Trophoblast cell (in vitro differentiated cells and primary cell): ENCODE results near the gene VANGL1.
"Not testable (repeated sequence)": the region's sequence is repeated elsewhere in the genome, so short reads cannot be mapped to it uniquely, and the experiment has no call there.

Source experiments
- DNase-seq, 2 donors: peaks; one replicate each; pipeline ENCODE4 v3.0.0-alpha.2; 2016
- H2AFZ ChIP-seq: 2 replicates; pipeline ENCODE4 v1.6.1; 2013; ENCODE audit warnings: low read length, moderate library complexity, mild to moderate bottlenecking; ENCODE audit not compliant: insufficient read depth, poor library complexity
- H2AK5ac ChIP-seq: 2 replicates; pipeline ENCODE4 v1.6.1; 2013; ENCODE audit warnings: mild to moderate bottlenecking, low read length
- H2BK120ac ChIP-seq: 2 replicates; pipeline ENCODE4 v1.6.1; 2013; ENCODE audit warnings: low read length, mild to moderate bottlenecking, moderate library complexity; ENCODE audit not compliant: insufficient read depth, poor library complexity
- H2BK12ac ChIP-seq: 2 replicates; pipeline ENCODE4 v1.6.1; 2013; ENCODE audit warnings: mild to moderate bottlenecking, low read length, moderate library complexity
- H2BK5ac ChIP-seq: 2 replicates; pipeline ENCODE4 v1.6.1; 2013; ENCODE audit warnings: low read length, low read depth, moderate library complexity, mild to moderate bottlenecking; ENCODE audit not compliant: poor library complexity
- H3K14ac ChIP-seq: 2 replicates; pipeline ENCODE4 v1.6.1; 2013; ENCODE audit warnings: mild to moderate bottlenecking, low read length
- H3K18ac ChIP-seq: 2 replicates; pipeline ENCODE4 v1.6.1; 2013; ENCODE audit warnings: mild to moderate bottlenecking, low read length
- H3K23ac ChIP-seq: 2 replicates; pipeline ENCODE4 v1.6.1; 2013; ENCODE audit warnings: low read length
- H3K27ac ChIP-seq: 2 replicates; pipeline ENCODE4 v1.5.1; 2013; ENCODE audit warnings: low read depth, mild to moderate bottlenecking, inconsistent platforms, low read length, moderate library complexity
- H3K27me3 ChIP-seq: 2 replicates; pipeline ENCODE4 v1.6.1; 2013; ENCODE audit warnings: inconsistent platforms, mild to moderate bottlenecking, low read length, moderate library complexity; ENCODE audit not compliant: insufficient read depth
- H3K36me3 ChIP-seq, 2 experiments: 1 replicate in 1 of 2; 2 replicates in 1 of 2; pipeline ENCODE4 v1.6.1; 2013; ENCODE audit warnings: low read length in 2 of 2, mild to moderate bottlenecking in 2 of 2, moderate library complexity in 1 of 2; ENCODE audit not compliant: insufficient read depth in 2 of 2, control insufficient read depth in 1 of 2
- H3K4ac ChIP-seq: 2 replicates; pipeline ENCODE4 v1.6.1; 2013; ENCODE audit warnings: low read depth, mild to moderate bottlenecking, low read length, moderate library complexity
- H3K4me1 ChIP-seq, 2 experiments: 1 replicate in 1 of 2; 2 replicates in 1 of 2; pipeline ENCODE4 v1.6.1; 2013; ENCODE audit warnings: low read length in 2 of 2, mild to moderate bottlenecking in 2 of 2, moderate library complexity in 1 of 2; ENCODE audit not compliant: insufficient read depth in 2 of 2, control insufficient read depth in 1 of 2
- H3K4me2 ChIP-seq: 2 replicates; pipeline ENCODE4 v1.6.1; 2013; ENCODE audit warnings: inconsistent platforms, mild to moderate bottlenecking, low read length, moderate library complexity
- H3K4me3 ChIP-seq: 2 replicates; pipeline ENCODE4 v1.5.1; 2013; ENCODE audit warnings: mild to moderate bottlenecking, low read depth, low read length, inconsistent platforms
- H3K79me1 ChIP-seq: one replicate; pipeline ENCODE4 v1.6.1; 2013; ENCODE audit warnings: low read length
- H3K79me2 ChIP-seq: 2 replicates; pipeline ENCODE4 v1.6.1; 2013; ENCODE audit warnings: low read length, mild to moderate bottlenecking; ENCODE audit not compliant: control insufficient read depth, insufficient read depth, poor library complexity
- H3K9ac ChIP-seq: 2 replicates; pipeline ENCODE4 v1.6.1; 2013; ENCODE audit warnings: mild to moderate bottlenecking, low read length
- H3K9me3 ChIP-seq: 2 replicates; pipeline ENCODE4 v1.6.1; 2013; ENCODE audit warnings: low read depth, mild to moderate bottlenecking, control low read depth, inconsistent platforms, low read length; ENCODE audit not compliant: insufficient read depth
- H4K12ac ChIP-seq: 2 replicates; pipeline ENCODE4 v1.6.1; 2013; ENCODE audit warnings: low read depth, mild to moderate bottlenecking, low read length, moderate library complexity
- H4K8ac ChIP-seq: 2 replicates; pipeline ENCODE4 v1.6.1; 2013; ENCODE audit warnings: low read depth, mild to moderate bottlenecking, low read length, moderate library complexity
- H4K91ac ChIP-seq: one replicate; pipeline ENCODE4 v1.6.1; 2013; ENCODE audit warnings: low read depth, mild to moderate bottlenecking, low read length, moderate library complexity
- WGBS: extraction: QIAGEN DNeasy Blood & Tissue Kit; methylation state at CpG from one replicate; pipeline ENCODE4 v1.1.7; 2013; ENCODE audit warnings: missing lambda C conversion rate; ENCODE audit not compliant: insufficient read length, insufficient coverage; ENCODE audit errors: extremely low coverage; 5-methylcytosine and 5-hydroxymethylcytosine counted together

Gene VANGL1

DNA sequence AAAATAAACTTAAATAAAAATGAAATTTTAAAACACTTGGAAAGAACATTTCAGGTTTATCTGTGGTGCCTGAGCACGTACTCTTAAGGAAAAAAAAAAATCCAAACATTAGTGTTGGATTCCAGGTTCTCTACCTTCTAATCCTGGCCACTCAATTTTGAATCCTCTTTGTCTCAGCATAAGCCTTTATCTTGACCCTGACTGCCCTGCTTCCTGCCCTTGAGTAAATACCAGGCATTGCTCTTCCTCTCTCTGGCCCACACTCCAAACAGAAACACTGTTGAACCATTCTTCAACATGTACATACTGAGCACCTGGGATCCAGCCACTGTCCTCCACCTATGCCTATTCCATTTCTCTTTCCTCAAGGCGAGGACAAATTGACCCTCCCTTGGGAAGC lies 11.4 kb upstream of the VANGL1 start:
- Histone ChIP-seq H3K79me2 (no peaks in the 10 kb centered on the region), H3K14ac (no peak overlapping the region), H3K79me1 (no peaks in the 10 kb centered on the region), H3K27ac (no peak overlapping the region), H2BK120ac (no peak overlapping the region), H4K91ac (no peak overlapping the region), H4K8ac (no peak overlapping the region), H3K18ac (no peak overlapping the region), H3K4ac (no peak overlapping the region), H3K23ac (no peak overlapping the region), H3K36me3 (no peaks in the 10 kb centered on the region), H3K4me3 (no peak overlapping the region), H4K12ac (no peak overlapping the region), H2AK5ac (no peak overlapping the region), H3K27me3 (no peaks in the 10 kb centered on the region), H2BK5ac (no peak overlapping the region), H2BK12ac (no peak overlapping the region), H3K9ac (no peak overlapping the region), H3K4me2 (no peak overlapping the region), H2AFZ (no peak overlapping the region), H3K9me3 (no peaks in the 10 kb centered on the region), H3K4me1 (peaks cover 0 to 2% of the 10 kb centered on the region in 2 experiments)
- peak in 1 of 2 donors; percentile 18 for DNase-seq
- no CpG with 5 or more reads among the region's 2 CpGs for WGBS

DNA sequence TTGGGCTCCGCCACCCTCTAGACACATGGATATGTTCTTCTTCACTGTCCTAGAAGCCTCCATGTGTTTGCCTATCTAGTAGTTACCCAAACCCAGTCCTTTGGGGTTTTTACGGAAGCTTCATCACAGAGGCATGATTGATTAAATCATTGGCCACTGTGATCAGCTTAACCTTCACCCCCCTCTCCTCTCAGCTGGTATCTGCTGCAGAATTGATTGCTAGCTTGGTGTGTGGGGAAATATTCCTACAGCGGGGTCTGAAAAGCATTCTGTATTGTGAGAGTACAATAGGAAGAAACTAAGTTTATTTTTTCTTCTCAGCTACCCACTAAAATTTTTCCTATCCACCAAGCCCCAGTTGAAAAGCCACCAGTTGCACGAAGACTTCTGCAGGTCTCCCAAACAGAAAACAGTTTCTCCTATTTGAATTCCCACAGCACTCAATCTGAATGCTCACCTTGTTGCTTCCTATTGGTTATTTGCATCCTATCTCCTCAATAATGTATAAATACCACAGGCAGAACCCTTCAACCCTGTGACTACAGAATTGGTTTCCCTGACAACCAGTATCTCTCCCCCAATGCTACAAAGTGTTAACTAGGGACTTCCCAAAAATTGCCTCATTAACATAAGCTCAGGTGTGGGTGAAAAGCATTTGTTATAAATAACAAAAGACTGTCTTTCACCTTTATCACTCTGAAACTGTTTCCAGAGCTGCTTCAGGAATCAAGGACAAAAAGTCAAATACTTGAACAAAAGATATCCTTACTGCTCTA lies 9.3 kb upstream of the VANGL1 start:
- no peak for DNase-seq
- H2AFZ ChIP-seq, result no peak overlapping the region
- no peak overlapping the region for H3K9ac ChIP-seq
- no peaks in the 10 kb centered on the region for H3K27me3 ChIP-seq
- no CpG with 5 or more reads among the region's 4 CpGs for WGBS
- H3K23ac ChIP-seq, result no peak overlapping the region
- H4K91ac ChIP-seq, result no peak overlapping the region
- no peak overlapping the region for H3K14ac ChIP-seq
- no peak overlapping the region for H3K4me2 ChIP-seq
- H3K4me3 ChIP-seq, result no peak overlapping the region
- H3K4me1 ChIP-seq, result peaks cover 0 to 2% of the 10 kb centered on the region in 2 experiments
- no peak overlapping the region for H4K8ac ChIP-seq
- no peak overlapping the region for H2BK120ac ChIP-seq
- no peaks in the 10 kb centered on the region for H3K79me2 ChIP-seq
- H3K36me3 ChIP-seq, result no peaks in the 10 kb centered on the region
- H3K4ac ChIP-seq, result no peak overlapping the region
- no peak overlapping the region for H4K12ac ChIP-seq
- no peaks in the 10 kb centered on the region for H3K79me1 ChIP-seq
- no peak overlapping the region for H2BK12ac ChIP-seq
- H3K27ac ChIP-seq, result no peak overlapping the region
- no peak overlapping the region for H2AK5ac ChIP-seq
- no peak overlapping the region for H2BK5ac ChIP-seq
- no peaks in the 10 kb centered on the region for H3K9me3 ChIP-seq
- no peak overlapping the region for H3K18ac ChIP-seq

DNA sequence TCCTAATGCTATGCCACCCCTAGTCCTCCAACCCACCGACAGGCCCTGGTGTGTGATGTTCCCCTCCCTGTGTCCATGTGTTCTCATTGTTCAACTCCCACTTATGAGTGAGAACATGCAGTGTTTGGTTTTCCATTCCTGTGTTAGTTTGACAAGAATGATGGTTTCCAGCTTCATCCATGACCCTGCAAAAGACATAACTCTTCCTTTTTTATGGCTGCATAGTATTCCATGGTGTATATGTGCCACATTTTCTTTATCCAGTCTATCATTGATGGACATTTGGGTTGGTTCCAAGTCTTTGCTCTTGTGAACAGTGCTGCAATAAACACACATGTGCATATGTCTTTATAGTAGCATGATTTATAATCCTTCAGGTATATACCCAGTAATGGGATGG lies 8.2 kb upstream of the VANGL1 start:
- H3K4me3 ChIP-seq, H3K79me1 ChIP-seq: not testable (repeated sequence)

DNA sequence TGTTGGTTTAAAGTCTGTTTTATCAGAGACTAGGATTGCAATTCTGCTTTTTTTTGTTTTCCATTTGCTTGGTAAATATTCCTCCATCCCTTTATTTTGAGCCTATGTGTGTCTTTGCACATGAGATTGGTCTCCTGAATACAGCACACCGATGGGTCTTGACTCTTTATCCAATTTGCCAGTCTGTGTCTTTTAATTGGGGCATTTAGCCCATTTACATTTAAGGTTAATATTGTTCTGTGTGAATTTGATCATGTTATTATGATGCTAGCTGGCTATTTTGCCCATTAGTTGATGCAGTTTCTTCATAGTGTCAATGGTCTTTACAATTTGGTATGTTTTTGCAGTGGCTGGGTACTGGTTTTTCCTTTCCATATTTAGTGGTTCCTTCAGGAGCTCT lies 4.5 kb upstream of the VANGL1 start:
- H2AK5ac ChIP-seq, H4K91ac ChIP-seq, H2BK5ac ChIP-seq, H2BK12ac ChIP-seq, H3K18ac ChIP-seq, H3K27me3 ChIP-seq, H3K4ac ChIP-seq, H3K4me3 ChIP-seq, H3K23ac ChIP-seq, H4K8ac ChIP-seq, H4K12ac ChIP-seq, H3K14ac ChIP-seq, H2AFZ ChIP-seq, H2BK120ac ChIP-seq, H3K79me1 ChIP-seq, H3K79me2 ChIP-seq, H3K36me3 ChIP-seq, H3K9ac ChIP-seq, H3K27ac ChIP-seq, DNase-seq, H3K4me2 ChIP-seq, H3K4me1 ChIP-seq: not testable (repeated sequence)
- no CpG with 5 or more reads among the region's 1 CpG for WGBS
- peaks cover 12% of the 10 kb centered on the region for H3K9me3 ChIP-seq

More for the DNA sequence above, 8.2 kb upstream of the VANGL1 start:
- not testable (repeated sequence) for H3K79me2 ChIP-seq, H3K36me3 ChIP-seq, H3K4me2 ChIP-seq, H3K23ac ChIP-seq, H2AK5ac ChIP-seq, H3K27ac ChIP-seq, H3K9ac ChIP-seq, H2AFZ ChIP-seq, H3K9me3 ChIP-seq, H4K12ac ChIP-seq, H2BK120ac ChIP-seq, H4K91ac ChIP-seq, H3K14ac ChIP-seq, H3K27me3 ChIP-seq, H3K4me1 ChIP-seq, H3K18ac ChIP-seq, H4K8ac ChIP-seq, DNase-seq, H3K4ac ChIP-seq, H2BK5ac ChIP-seq, H2BK12ac ChIP-seq
- WGBS, result no CpG with 5 or more reads among the region's 1 CpG
